Activated gamma-delta T cell (primary cell): ENCODE results near the gene CANT1.
"Not testable (repeated sequence)": the region's sequence is repeated elsewhere in the genome, so short reads cannot be mapped to it uniquely, and the experiment has no call there.

Source experiments
- DNase-seq: peaks from one replicate; lab custom pipeline; 2025; lab: John Stamatoyannopoulos, UW

The CANT1 gene

DNA sequence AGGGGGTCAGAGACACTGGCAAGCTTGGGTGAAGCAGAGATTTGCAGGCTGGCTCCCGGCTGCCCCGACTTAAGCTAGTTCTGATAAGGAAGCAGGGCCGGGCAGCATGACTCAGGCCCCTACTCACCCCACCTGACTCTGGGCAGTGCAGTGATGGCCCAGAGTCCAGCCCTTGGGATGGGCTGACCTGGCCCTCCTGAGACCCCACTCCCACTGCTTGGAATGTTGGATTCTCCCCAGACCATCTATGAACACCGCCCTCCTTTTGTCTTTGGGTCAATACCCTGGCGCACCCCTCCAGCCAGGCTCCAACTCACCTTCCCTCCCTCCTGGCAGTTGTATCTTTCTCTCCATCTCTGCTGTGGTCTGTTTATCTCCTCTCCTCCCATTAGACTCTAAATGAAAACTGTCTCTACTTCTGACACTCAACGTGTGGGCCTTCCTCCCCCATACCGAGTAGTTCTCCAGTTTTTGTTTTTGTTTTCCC, 50.9 kb downstream of the CANT1 start:
- DNase-seq: no peak

DNA sequence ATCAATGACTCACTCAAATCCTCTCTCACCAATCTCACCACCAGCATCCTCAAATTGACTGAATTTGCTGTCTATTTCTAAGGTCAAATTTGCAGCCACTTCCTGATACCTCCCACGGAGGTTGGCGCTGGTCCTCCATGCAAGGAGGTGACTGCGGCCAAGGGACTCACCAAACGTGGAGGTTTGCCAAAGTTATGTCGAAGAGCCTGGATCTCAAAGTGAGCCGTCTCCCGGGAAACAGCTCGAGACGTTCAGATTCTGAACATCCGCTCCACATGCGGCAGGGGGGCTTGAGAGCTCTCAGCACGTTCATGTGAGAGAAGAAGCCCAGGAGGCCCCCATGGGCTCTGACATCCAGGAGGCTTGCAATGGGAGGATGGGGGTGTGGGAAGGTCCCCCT, 52.4 kb downstream of the CANT1 start:
- no peak for DNase-seq

DNA sequence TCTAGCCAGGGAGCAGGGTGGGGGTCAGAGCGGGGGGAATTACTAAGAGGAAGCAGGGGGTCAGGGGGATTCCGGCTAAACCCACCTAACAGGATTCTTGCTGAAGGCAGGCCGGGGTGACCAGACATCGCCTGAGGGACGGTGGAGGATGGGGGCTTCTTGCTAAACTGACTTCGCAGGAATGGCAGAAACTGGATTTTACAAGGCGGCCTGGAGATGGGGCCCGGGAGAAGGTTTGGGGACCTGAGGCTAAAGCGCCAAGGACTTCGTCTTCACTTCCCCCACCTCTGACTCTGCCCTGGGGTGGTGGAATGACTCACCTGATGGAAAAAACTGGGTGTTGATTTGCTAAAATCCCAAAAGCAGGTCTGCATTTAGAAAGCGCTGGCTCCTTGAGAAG, 53.3 kb downstream of the CANT1 start:
- no peak for DNase-seq

- no peak for DNase-seq
These were observed 54.9 kb downstream of the CANT1 start for GRCh38 chr17:78954684-78955083.

GRCh38 chr17:78953356-78954350, 55.9 kb downstream of the CANT1 start:
- DNase-seq: no peak

DNA sequence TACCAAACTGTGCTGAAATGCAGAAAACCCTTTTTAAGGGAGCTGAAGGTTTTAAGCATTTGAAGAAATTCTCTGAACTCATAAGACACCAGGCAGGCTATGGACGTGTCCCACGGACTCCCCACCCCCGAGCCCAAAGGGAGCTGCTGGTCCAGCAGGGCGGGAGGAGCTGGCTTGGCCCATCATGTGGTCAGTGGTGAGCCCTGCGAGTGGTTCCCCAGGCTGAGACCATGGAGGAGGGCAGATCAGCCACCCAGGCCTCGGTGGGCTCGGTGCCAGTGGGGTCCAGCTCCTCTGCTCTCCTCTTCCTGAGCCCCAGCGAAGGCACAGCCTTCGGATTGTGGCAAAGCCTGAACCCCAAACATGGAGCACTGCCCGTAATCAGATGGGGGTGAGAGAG, 56.9 kb downstream of the CANT1 start:
- no peak for DNase-seq

- DNase-seq: no peak
These were observed 57.5 kb downstream of the CANT1 start for GRCh38 chr17:78951967-78952551.

DNA sequence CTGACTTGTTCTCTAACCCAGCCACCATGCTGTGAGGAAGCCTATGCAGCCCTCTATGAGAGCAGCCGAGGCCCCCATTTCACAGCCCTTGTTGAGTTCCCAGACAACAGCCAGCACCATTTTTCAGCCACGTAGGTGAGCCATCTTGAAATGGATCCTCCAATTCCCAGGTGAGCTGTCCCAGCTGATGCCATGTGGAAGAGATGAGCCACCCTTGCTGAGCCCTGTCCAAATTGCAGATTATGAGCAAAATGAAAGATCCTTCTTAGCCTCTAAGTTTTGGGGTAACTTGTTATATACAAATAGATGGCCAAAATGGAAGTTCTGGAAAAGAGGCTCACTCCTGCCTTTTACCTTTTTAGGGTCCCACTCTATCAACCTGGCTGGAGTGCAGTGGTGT, 58.7 kb downstream of the CANT1 start:
- no peak for DNase-seq

DNA sequence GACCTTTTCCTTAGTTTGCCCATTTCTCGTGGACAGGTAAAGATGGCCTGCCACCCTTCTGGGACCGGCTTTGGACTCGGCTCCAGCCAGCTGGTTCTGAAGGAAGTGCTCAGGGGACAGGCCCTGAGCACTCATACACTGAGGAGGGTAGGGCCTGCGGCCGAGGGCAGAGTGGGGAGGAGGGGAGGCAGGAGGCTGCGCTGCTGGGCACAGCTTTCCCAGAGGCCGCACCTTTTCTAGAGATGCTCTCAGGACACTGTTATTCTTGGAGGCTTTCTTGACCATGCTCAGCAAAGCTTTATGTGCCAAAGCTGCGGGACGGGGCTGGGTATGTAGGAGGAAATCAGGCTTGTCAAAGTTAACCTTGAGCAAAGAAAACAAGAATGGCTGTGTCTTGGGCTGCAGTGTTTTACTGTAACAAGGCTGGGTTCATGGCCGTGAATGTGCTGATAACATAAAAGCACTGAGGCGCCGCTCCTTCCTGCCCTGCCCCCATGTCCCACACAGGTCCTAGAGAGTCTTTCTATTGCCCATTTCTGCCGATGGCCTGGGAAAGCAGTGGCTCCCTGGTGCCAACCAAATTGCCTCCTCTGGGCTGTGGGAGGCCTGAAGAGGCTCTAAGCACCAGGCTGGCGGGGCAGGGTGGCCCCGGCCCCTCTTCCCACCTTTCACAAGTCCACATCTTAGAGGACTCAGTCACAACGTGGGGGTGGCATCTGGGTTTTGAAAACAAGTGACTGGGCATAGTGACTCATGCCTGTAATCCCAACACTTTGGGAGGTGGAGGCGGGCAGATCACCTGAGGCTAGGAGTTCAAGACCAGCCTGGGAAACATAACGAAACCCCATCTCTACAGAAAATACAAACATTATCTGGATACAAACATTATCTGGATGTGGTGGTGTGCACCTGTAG, 62.1 kb downstream of the CANT1 start:
- DNase-seq: no peak

DNA sequence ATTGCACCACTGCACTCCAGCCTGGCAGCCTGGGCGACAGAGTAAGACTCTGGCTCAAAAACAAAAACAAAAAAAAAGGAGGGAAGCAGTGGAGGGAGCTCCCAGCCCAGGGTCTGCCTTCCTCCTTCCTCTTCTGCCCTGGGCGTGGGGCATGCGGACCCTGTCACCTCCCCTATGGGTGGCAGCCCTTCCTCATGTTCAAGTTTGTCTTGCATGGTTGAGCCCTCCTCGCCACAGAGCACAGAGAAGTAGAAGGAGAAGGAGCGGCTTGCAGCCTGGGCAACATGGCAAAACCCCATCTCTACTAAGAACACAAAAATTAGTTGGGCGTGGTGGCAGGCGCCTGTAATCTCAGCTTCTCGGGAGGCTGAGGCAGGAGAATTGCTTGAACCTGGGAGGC, 62.9 kb downstream of the CANT1 start:
- DNase-seq: no peak

GRCh38 chr17:78946131-78946530, 63.4 kb downstream of the CANT1 start:
- DNase-seq: no peak

DNA sequence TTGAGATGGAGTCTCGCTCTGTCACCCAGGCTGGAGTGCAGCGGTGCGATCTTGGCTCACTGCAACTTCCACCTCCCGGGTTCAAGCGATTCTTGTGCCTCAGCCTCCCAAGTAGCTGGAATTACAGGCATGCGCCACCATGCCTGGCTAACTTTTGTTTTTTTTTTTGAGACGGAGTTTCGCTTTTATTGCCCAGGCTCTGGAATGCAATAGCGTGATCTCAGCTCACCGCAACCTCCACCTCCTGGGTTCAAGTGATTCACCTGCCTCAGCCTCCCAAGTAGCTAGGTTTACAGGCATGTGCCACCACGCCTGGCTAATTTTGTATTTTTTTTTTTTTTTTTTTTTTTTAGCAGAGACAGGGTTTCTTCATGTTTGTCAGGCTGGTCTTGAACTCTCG, 64.1 kb downstream of the CANT1 start:
- DNase-seq: not testable (repeated sequence)

- no peak for DNase-seq
These were observed 64.6 kb downstream of the CANT1 start for GRCh38 chr17:78944956-78945355.

GRCh38 chr17:78944026-78944425, 65.5 kb downstream of the CANT1 start:
- DNase-seq: no peak
